HL-60 (cell line): ENCODE data around the gene LPO.

Experiments
- DNase-seq, 2 experiments: peaks; one replicate each; pipeline ENCODE4 v3.0.0-alpha.2; 2010 to 2020; ENCODE audit warnings: low read depth in 1 of 2, low spot score in 1 of 2
- H3K27ac ChIP-seq: fragments of 250-450 bp; sonication (Bioruptor Pico); replicated peaks from 2 replicates; pipeline ENCODE4 v1.5.1; 2020; ENCODE audit warnings: mild to moderate bottlenecking, moderate library complexity
- H3K27me3 ChIP-seq: fragments of 250-450 bp; sonication (Bioruptor Pico); 2 replicates; pipeline ENCODE4 v1.5.1; 2021; ENCODE audit warnings: mild to moderate bottlenecking, moderate library complexity; ENCODE audit not compliant: insufficient read depth, poor library complexity, severe bottlenecking
- H3K4me3 ChIP-seq: replicated peaks from 2 replicates; pipeline ENCODE4 v1.5.1; 2011; ENCODE audit warnings: mild to moderate bottlenecking, control low read depth, low read length; ENCODE audit not compliant: insufficient read depth
- GABPA ChIP-seq: IDR thresholded peaks from 2 replicates; pipeline ENCODE4 v1.6.1; 2012; ENCODE audit warnings: low read depth
- POLR2AphosphoS5 ChIP-seq: IDR thresholded peaks from 2 replicates; pipeline ENCODE4 v1.6.1; 2012; ENCODE audit warnings: low read depth
- SPI1 ChIP-seq: IDR thresholded peaks from 2 replicates; pipeline ENCODE4 v1.6.1; 2012; ENCODE audit warnings: low read depth, mild to moderate bottlenecking, borderline replicate concordance
- TF ChIP-seq, protein P1 (sequence below): IDR thresholded peaks from one replicate; pipeline ENCODE4 v1.5.1; 2011; ENCODE audit warnings: low read length, control low read depth, inconsistent platforms; ENCODE audit not compliant: insufficient read depth
- TF ChIP-seq, protein P2 (sequence below): IDR thresholded peaks from 2 replicates; pipeline ENCODE4 v1.6.1; 2012; ENCODE audit warnings: low read depth; ENCODE audit not compliant: insufficient replicate concordance

The LPO gene

DNA sequence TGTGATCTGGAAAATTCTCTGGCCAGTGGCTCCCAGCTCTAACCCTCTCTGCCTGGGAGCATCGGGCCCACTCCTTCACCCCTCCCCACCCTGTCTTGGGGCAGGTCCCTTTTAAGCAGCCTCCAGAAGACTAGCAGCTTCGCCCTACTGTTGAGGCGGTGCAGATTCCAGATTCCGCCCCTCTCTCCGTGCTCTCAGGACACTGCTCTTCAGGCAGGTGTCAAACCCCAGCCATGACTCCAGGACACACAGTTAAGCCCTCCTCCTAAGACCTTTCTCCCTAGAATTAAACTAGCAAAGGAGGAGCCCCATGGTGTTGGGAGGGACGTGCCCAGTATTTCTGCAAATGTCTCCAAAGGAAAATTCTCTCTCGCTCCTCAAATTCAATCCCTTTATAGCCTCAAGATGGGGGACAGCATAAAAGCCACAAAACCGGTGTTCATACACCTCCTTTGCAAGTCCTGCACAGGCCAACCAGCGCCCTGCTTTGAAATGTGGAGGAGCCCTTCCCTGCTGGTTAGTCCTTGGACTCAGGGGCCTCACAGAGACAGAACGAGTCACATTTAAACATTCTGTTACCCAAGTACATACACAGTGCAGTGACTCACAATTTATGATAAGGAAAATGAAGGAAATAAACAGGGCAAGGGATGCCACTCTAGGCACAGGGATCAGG is 7.2 kb downstream of the LPO start:
- H3K27me3 ChIP-seq = no peaks in the 10 kb centered on the region
- TF ChIP-seq, protein P1, sequence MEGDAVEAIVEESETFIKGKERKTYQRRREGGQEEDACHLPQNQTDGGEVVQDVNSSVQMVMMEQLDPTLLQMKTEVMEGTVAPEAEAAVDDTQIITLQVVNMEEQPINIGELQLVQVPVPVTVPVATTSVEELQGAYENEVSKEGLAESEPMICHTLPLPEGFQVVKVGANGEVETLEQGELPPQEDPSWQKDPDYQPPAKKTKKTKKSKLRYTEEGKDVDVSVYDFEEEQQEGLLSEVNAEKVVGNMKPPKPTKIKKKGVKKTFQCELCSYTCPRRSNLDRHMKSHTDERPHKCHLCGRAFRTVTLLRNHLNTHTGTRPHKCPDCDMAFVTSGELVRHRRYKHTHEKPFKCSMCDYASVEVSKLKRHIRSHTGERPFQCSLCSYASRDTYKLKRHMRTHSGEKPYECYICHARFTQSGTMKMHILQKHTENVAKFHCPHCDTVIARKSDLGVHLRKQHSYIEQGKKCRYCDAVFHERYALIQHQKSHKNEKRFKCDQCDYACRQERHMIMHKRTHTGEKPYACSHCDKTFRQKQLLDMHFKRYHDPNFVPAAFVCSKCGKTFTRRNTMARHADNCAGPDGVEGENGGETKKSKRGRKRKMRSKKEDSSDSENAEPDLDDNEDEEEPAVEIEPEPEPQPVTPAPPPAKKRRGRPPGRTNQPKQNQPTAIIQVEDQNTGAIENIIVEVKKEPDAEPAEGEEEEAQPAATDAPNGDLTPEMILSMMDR = no peak
- TF ChIP-seq SPI1 (no peak), POLR2AphosphoS5 (no peak), GABPA (no peak)
- TF ChIP-seq, protein P2, sequence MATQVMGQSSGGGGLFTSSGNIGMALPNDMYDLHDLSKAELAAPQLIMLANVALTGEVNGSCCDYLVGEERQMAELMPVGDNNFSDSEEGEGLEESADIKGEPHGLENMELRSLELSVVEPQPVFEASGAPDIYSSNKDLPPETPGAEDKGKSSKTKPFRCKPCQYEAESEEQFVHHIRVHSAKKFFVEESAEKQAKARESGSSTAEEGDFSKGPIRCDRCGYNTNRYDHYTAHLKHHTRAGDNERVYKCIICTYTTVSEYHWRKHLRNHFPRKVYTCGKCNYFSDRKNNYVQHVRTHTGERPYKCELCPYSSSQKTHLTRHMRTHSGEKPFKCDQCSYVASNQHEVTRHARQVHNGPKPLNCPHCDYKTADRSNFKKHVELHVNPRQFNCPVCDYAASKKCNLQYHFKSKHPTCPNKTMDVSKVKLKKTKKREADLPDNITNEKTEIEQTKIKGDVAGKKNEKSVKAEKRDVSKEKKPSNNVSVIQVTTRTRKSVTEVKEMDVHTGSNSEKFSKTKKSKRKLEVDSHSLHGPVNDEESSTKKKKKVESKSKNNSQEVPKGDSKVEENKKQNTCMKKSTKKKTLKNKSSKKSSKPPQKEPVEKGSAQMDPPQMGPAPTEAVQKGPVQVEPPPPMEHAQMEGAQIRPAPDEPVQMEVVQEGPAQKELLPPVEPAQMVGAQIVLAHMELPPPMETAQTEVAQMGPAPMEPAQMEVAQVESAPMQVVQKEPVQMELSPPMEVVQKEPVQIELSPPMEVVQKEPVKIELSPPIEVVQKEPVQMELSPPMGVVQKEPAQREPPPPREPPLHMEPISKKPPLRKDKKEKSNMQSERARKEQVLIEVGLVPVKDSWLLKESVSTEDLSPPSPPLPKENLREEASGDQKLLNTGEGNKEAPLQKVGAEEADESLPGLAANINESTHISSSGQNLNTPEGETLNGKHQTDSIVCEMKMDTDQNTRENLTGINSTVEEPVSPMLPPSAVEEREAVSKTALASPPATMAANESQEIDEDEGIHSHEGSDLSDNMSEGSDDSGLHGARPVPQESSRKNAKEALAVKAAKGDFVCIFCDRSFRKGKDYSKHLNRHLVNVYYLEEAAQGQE = no peak
- no peak for DNase-seq
- no peak overlapping the region for H3K27ac ChIP-seq
- no peak overlapping the region for H3K4me3 ChIP-seq

DNA sequence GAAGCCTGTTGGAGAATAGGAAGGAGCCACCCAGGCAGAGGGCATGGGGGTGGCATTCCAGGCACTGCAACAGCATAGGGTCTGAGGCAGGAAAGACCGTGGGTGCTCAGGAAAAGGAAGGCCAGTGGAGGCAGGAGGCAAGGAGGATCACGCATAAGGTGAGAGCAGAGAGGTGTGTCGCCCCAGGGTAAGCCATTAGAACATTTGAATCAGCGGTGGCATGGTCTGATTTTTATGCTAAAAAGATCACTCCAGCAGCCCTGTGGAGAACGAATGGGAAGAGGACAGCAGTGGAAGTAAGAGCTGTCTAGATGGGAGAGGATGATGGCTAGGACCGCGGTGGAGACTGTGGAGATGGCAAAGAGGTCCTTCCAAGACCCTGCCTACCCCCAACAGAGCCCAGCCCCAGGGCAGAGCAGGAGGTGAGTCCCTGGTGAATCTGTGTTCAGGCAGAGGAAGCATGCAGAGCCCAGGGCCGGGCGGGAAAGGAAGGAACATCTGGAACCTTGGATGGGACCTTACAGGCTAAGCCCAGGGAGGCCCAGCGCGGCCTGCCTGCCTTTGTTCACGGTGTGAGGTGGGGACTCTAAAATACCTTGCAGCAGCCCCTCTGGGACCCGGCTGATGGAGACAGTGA is 7.8 kb downstream of the LPO start:
- DNase-seq = no peak
- Histone ChIP-seq H3K4me3 (no peak overlapping the region), H3K27me3 (no peaks in the 10 kb centered on the region), H3K27ac (no peak overlapping the region)
- TF ChIP-seq, protein P2 = no peak
- TF ChIP-seq, protein P1 = no peak
- TF ChIP-seq POLR2AphosphoS5 (no peak), SPI1 (no peak), GABPA (no peak)

DNA sequence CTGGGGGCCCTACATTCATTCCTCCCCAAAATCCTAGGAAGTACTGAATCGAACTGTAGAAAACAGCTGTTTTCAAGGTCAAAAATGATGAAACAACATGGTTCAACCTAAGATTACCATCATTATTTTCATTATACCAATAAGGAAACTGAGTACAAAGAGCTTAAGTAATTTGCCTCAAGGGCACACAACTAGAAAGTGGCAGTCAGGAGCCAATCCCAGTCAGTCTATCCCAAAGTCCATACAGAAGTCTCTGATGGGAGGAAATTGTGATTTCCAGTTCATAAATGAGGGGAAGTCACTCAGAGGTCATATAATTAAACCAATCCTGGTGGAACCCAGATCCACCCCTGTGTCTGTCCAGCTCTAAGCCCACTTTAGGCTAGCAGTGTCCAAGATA is 8.4 kb downstream of the LPO start:
- no peak for TF ChIP-seq SPI1
- TF ChIP-seq, protein P2 = no peak
- no peak overlapping the region for H3K4me3 ChIP-seq
- no peaks in the 10 kb centered on the region for H3K27me3 ChIP-seq
- no peak overlapping the region for H3K27ac ChIP-seq
- no peak for DNase-seq
